Left kidney (tissue), 2 donors: ENCODE data around the gene STXBP1. TPM values are rescaled to one million over a fixed set of nuclear protein-coding genes. Genes with fewer than 3 reads are reported as not detected.
A peak's percentile ranks its signal among the peaks of the same experiment; 100 is the strongest.
"Not testable (repeated sequence)": the region's sequence is repeated elsewhere in the genome, so short reads cannot be mapped to it uniquely, and the experiment has no call there.

Experiments used
- DNase-seq: peaks from one replicate; pipeline ENCODE4 v3.0.0-alpha.2; 2013
- polyA plus RNA-seq: library from polyadenylated mRNA; unstranded; fragments of 120-200 nt; gene quantifications from one replicate; pipeline ENCODE4 v1.2.1, GENCODE V29; 2013; ENCODE audit not compliant: insufficient read length

The STXBP1 gene
- polyA plus RNA-seq, 1 donor: 32.2 TPM

GRCh38 chr9:127575875-127576778, 36.0 kb upstream of the STXBP1 start:
- no peak for DNase-seq

DNA sequence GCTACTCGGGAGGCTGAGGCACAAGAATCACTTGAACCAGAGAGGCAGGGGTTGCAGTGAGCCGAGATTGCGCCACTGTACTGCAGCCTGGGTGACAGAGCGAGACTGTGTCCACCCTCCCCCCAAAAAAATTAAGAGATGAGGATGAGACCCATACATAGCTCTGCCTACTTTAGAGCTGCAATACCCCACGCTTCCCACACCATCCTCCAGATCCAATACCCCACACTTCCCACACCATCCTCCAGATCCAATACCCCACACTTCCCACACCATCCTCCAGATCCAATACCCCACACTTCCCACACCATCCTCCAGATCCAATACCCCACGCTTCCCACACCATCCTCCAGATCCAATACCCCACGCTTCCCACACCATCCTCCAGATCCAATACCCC, 34.9 kb upstream of the STXBP1 start:
- DNase-seq: not testable (repeated sequence)

GRCh38 chr9:127578627-127578951, 33.5 kb upstream of the STXBP1 start:
- no peak for DNase-seq

GRCh38 chr9:127578952-127579853, 32.9 kb upstream of the STXBP1 start:
- DNase-seq: no peak

GRCh38 chr9:127580366-127580765, 31.7 kb upstream of the STXBP1 start:
- no peak for DNase-seq

DNA sequence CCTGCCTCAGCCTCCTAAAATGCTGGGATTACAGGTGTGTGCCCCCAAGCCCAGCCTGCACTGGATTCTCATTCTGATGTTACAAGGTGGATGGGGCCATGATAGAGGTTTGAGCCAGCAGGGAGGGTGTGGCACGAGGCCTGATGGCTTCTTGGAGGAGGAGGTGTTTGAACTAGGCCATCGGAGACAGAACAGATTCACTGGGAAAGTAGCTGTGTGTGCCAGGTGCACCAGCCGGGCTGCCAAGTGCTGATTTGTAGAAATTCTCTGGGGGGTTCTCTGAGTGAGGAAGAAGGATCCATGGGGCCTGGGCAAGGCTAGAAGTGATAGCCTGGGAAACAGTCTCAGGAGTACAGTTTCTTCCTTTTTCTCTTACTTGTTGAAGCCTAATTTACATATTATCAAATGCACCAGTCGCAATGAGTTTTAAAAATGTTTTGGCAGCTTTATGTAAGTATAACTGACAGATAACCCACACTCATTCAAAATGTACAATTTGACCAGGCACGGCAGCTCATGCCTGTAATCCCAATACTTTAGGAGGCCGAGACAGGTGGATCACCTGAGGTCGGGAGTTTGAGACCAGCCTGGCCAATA, 31.1 kb upstream of the STXBP1 start:
- no peak for DNase-seq

DNA sequence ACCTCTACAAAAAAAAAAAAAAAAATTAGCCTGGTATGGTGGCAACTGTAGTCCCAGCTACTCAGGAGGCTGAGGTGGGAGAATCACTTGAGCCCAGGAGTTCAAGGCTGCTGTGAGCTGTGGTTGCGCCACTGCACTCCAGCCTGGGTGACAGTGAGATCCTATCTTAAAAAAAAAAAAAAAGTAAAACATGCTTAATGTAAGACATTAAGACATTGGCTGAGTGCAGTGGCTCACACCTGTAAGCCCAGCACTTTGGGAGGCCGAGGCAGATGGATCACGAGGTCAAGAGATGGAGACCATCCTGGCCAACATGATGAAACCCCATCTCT, 27.6 kb upstream of the STXBP1 start:
- DNase-seq: not testable (repeated sequence)

- no peak for DNase-seq
These were observed 26.8 kb upstream of the STXBP1 start for GRCh38 chr9:127585161-127585819.

DNA sequence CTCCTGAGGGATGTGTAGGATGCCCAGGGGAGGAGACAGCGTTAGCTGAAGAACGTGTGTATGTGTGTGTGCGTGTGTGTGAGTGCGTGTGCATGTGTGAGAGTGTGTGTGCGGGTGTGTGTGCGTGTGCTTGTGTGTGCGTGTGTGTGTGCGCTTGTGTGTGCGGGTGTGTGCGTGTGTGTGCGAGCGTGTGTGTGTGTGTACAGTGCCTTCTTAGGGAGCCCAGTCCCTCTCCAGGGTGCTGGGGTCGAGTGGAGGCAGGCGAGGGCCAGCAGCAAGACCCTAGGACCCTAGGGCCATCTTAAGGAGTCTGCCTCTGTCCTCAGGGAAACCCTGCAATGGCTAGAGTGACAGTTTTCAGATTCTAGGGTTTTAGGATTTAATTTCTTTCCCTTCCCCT, 26.0 kb upstream of the STXBP1 start:
- no peak for DNase-seq

GRCh38 chr9:127586537-127586936, 25.5 kb upstream of the STXBP1 start:
- peak; percentile 79 for DNase-seq

DNA sequence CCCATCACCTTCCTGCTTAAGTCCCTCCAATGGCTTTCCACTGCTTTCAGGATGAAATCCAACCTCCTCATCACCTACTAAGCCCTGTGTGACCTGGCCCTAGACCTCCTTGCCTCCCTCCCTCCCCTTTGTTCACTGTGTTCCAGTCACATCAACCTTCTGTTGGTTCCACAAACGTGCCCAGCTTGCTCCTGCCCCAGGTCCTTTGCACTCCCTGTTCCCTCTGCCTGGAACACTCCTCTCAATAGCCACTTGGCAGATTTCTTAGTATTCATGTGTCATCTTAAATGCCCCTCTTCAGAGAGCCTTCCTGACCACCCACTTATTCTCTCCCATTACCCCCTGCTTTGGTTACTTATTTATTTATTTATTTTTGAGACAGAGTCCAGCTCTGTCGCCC, 24.1 kb upstream of the STXBP1 start:
- no peak for DNase-seq

DNA sequence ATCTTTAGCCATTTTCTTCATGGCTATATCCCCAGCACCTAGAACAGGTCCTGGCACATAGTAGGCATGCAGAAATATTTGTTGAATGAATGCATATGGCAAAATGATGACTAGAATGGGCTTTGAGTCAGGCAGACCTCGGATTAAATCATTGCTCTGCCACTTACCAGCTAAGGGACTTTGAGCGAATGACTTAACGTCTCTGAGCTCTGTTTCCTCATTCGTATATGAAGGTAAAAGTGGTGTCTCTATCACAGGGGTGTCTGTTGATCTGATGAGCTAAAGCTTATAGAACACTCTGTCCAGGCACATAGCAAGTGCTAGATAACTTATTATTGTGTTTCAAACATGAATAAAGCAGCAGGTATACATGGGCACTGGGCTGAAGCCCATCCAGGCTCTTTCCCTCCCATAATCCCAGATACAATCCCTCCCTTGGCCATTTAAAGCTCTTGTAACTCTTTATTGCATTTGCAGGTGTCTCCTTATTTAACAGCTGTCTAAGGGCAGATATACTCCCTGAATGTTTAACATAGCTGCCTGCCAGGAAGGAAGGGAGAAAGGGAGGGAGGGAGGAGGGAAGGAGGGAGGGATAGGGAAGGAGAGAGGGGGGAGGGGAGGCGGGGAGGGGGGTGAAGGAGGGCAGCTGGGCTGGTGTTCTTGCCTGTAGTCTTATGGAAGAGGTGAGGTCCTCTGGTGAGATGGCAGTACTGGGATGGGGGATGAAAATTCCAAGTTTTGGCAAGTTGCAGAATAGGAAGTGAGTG, 23.2 kb upstream of the STXBP1 start:
- no peak for DNase-seq

- DNase-seq: peak; percentile 83
These were observed 22.1 kb upstream of the STXBP1 start for GRCh38 chr9:127589955-127590370.

- no peak for DNase-seq
These were observed 16.5 kb upstream of the STXBP1 start for GRCh38 chr9:127595611-127596010.

GRCh38 chr9:127598839-127599549, 13.1 kb upstream of the STXBP1 start:
- DNase-seq: no peak

GRCh38 chr9:127599550-127599891, 12.6 kb upstream of the STXBP1 start:
- DNase-seq: no peak

DNA sequence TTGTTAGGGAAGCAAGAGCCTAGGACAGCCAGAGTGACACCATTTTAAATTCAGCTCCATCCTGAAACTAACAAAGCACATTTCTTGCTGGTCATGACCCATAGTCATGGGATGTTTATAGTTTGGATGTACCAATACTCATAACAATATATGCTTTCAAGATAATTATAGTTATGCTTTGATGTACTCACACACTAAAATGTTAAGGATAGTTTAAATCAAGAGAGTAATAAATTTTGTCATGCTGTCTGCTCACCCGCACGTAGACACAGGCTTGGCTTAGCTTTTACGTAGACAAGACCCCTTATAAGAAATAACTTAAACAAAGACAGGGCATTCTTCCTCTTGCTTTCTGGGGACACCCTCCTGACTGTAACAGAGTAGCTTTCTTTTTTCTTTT, 8.9 kb upstream of the STXBP1 start:
- DNase-seq: no peak

GRCh38 chr9:127606043-127606442, 6.0 kb upstream of the STXBP1 start:
- DNase-seq: no peak

DNA sequence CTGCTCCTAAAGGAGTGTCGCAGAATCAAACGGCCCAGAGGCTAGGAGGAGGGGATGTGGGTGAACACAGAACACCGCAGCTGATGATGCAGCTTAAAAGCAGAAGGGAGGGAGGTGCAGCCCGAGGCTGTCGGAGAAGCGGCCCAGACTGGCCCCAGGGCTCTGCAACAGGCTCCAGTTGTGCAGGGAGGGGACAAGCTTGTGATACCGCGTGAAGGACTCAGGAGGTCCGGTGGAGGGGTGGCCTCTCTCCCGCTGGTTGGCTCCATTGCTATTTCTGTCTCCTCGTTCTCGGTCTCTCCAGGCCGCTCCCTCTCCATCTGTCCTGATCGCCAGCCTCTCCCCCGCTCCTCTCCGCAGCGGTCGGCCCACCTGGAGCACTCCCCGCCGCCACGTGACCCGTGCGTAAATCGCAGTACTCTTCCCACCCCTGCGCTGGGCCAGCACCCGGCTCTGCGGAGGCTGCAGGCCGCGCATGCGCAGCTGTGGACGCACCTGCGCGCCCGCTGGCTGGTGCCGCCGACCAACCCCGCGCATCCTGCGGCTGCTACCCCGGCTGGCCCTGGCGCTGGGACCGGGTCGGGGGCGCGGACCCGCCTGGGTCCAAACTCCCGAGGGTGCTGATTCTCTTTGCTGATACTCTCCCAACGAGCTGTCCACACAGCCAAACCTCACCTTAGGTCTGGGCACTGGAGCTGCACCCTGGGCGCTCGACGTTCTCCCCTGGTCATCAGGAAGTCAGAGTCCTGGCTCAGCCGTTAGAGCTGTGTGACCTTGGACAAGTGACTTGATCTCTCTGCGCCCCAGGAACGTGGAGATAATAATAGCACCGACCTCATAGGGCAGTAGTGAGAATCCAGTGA, 3.7 kb upstream of the STXBP1 start:
- peak; percentile 63 for DNase-seq

- DNase-seq: no peak
These were observed 526 bp upstream of the STXBP1 start for GRCh38 chr9:127611603-127611898.
